ENCODE data around the gene PLD6.

DNA sequence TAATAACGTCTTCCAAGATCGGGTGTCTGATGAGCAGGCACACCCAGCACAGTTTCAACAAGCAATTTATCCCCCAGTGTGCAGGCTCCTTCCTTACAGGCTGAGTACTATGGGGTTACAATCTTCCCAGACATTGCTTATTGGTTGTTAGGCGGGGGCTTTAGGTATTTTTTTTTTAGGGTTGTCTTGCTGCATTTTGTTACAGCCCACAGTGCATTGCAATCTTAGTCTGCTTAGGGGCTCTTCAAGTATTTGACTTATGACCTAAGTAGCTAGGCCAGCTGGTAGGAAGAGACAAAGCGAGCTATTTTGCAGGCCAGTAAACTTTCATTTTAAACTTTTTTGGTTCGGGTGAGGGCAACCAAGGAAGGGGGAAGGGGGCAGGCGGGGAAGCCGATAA is 5.8 kb downstream of the PLD6 start:
- TF ChIP-seq, protein P1, sequence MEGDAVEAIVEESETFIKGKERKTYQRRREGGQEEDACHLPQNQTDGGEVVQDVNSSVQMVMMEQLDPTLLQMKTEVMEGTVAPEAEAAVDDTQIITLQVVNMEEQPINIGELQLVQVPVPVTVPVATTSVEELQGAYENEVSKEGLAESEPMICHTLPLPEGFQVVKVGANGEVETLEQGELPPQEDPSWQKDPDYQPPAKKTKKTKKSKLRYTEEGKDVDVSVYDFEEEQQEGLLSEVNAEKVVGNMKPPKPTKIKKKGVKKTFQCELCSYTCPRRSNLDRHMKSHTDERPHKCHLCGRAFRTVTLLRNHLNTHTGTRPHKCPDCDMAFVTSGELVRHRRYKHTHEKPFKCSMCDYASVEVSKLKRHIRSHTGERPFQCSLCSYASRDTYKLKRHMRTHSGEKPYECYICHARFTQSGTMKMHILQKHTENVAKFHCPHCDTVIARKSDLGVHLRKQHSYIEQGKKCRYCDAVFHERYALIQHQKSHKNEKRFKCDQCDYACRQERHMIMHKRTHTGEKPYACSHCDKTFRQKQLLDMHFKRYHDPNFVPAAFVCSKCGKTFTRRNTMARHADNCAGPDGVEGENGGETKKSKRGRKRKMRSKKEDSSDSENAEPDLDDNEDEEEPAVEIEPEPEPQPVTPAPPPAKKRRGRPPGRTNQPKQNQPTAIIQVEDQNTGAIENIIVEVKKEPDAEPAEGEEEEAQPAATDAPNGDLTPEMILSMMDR (IDR thresholded peaks at IDR 0.05): no peak
- TF ChIP-seq, protein P2, sequence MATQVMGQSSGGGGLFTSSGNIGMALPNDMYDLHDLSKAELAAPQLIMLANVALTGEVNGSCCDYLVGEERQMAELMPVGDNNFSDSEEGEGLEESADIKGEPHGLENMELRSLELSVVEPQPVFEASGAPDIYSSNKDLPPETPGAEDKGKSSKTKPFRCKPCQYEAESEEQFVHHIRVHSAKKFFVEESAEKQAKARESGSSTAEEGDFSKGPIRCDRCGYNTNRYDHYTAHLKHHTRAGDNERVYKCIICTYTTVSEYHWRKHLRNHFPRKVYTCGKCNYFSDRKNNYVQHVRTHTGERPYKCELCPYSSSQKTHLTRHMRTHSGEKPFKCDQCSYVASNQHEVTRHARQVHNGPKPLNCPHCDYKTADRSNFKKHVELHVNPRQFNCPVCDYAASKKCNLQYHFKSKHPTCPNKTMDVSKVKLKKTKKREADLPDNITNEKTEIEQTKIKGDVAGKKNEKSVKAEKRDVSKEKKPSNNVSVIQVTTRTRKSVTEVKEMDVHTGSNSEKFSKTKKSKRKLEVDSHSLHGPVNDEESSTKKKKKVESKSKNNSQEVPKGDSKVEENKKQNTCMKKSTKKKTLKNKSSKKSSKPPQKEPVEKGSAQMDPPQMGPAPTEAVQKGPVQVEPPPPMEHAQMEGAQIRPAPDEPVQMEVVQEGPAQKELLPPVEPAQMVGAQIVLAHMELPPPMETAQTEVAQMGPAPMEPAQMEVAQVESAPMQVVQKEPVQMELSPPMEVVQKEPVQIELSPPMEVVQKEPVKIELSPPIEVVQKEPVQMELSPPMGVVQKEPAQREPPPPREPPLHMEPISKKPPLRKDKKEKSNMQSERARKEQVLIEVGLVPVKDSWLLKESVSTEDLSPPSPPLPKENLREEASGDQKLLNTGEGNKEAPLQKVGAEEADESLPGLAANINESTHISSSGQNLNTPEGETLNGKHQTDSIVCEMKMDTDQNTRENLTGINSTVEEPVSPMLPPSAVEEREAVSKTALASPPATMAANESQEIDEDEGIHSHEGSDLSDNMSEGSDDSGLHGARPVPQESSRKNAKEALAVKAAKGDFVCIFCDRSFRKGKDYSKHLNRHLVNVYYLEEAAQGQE (IDR thresholded peaks at IDR 0.05; ENCODE audit: insufficient read depth in 1 of 2, low read depth in 2 of 2, low read length in 1 of 2): no peak
- TF ChIP-seq TCF7L2 (IDR thresholded peaks at IDR 0.05; ENCODE audit: low read depth, low read length) (no peak), SIN3A (IDR thresholded peaks at IDR 0.05; ENCODE audit: borderline replicate concordance, insufficient read depth, low read depth, low read length) (no peak)
